Jurkat, Clone E6-1 (cell line): Measurements from ENCODE around the gene ZNF397.

ENCODE experiments used
- DNase-seq: peaks from one replicate; pipeline ENCODE4 v3.0.0-alpha.2; 2011; ENCODE audit warnings: low read depth, low spot score
- H3K4me3 ChIP-seq: 2 replicates; pipeline ENCODE4 v1.5.1; 2011; ENCODE audit warnings: mild to moderate bottlenecking, low read length, control low read depth, moderate library complexity

Gene ZNF397

DNA sequence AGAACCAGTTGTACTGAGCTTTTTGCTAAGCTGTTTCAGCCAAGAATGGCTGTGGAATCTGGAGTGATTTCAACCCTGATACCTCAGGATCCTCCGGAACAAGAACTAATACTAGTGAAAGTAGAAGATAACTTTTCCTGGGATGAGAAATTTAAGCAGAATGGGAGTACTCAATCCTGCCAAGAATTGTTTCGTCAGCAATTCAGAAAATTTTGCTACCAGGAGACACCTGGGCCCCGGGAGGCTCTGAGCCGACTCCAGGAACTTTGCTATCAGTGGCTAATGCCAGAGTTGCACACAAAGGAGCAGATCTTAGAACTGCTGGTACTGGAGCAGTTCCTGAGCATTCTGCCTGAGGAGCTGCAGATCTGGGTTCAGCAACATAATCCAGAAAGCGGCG is 1.6 kb downstream of the ZNF397 start:
- no peak overlapping the region for H3K4me3 ChIP-seq
- no peak for DNase-seq

DNA sequence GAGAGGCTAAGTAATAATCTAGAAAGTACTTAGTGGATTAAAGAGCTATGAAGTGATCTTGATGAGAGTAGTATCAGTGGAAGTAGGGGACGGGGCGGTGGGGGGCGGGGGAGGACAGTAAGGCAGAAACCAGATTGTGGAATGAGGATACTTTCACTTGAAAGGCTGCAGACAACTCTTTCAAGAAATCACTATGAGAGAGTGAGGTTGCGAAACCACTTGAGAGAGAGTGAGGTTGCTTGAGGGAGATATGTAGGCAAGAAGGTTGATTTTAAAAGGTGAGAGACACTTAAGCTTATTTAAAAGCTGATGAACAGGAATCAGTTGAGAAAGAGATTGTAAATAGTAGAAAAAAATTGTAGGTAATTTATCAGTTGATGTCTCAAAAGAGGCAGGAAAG is 3.8 kb downstream of the ZNF397 start:
- H3K4me3 ChIP-seq, result no peak overlapping the region
- DNase-seq, result peak; percentile 34

DNA sequence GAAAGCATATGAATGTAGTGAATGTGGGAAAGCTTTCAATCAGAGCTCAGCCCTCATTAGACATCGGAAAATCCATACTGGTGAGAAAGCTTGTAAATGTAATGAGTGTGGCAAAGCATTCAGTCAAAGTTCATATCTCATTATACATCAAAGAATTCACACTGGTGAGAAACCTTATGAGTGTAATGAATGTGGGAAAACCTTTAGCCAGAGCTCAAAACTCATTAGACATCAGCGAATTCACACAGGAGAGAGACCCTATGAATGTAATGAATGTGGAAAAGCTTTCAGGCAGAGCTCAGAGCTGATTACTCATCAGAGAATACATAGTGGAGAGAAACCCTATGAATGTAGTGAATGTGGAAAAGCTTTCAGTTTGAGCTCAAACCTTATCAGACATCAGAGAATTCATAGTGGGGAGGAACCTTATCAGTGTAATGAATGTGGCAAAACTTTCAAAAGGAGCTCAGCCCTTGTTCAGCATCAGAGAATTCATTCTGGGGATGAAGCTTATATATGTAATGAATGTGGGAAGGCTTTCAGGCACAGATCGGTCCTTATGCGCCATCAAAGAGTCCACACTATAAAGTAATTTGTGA is 5.0 kb downstream of the ZNF397 start:
- DNase-seq, result no peak
- no peak overlapping the region for H3K4me3 ChIP-seq

DNA sequence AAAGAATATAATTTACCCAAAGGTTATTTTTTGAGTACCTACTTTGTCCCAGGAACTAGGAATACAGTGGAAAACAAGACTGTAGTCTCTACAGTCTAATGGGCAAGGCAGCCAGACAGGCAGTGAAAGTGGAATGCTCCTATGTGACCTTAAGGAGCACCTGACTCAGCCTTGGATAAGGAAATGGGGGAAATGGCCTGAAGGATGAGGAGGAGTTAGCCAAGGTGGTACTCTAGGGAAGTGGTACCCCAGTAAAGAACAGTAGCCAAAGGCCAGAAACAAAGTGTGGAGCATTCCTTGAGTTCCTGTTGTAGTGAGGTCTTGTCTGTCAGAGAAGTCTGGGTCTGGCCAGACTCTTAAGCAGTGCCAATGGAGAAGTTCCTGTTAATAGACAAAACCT is 6.0 kb downstream of the ZNF397 start:
- no peak for DNase-seq
- H3K4me3 ChIP-seq, result no peak overlapping the region

DNA sequence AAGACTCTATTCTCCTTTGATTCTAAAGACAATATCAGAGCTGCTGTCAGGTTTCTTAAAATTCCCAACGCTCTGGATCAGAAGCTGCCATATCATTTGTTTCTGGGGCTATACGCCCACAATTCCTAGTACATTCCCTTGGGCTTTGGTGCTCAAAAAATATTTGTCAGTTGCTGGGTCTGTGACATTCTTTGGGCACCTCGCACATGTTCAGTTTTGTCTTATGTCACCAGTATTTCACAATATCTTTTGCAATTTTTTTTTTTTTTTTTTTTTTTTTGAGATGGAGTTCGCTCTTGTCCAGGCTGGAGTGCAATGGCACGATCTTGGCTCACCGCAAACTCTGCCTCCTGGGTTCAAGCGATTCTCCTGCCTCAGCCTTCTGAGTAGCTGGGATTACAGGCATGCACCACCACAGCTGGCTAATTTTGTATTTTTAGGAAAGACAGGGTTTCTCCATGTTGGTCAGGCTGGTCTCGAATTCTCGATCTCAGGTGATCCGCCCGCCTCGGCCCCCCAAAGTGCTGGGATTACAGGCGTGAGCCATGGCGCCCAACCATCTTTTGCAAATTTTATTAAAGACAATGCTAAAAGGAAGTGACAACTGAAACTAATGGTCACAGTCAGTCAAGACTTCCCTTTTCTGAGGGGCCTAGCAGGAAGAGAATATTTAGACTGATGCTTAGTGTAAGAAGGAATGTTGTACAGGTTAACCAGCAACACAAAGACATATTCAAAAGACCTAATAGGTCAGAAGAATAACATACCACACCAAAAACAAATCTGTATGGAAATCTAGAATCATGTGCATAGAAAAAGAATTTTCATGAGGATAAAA is 6.8 kb downstream of the ZNF397 start:
- DNase-seq, result no peak

DNA sequence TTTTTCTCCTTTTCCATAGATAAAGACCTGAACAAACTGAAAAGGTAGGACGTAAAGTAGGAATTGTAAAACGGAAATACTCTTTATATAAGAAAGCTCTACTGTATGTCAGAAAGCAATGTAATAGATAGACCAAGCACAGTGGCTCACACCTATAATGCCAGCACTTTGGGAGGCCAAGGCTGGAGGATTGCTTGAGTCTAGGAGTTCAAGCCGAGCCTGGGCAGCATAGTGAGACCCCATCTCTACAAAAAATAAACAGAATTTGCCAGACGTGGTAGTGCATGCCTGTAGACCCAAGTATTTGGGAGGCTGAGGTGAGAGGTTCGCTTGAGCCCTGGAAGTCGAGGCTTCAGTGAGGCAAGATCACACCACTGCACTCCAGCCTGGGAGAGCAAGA is 7.6 kb downstream of the ZNF397 start:
- DNase-seq, result no peak
- no peak overlapping the region for H3K4me3 ChIP-seq

More for the DNA sequence above, 6.8 kb downstream of the ZNF397 start:
- no peak overlapping the region for H3K4me3 ChIP-seq

DNA sequence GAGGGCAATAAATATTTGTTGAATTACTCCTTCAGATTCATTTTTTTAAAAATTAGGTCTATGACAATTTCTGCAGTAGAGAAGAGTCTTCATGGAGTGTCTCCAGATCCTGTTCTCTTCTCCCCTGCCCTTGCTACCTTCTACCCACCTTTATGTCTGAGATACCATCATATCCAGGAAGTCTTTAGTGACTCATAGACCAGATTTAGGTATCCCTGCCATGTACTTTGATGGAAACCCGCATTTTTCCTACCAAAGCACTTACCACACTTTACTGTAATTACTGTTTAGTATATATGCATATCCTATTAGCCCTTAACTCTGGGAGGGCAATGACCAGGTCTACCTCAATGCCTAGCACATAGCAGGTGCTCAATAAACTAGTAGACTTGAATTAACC is 11.6 kb downstream of the ZNF397 start:
- H3K4me3 ChIP-seq, result no peak overlapping the region

DNA sequence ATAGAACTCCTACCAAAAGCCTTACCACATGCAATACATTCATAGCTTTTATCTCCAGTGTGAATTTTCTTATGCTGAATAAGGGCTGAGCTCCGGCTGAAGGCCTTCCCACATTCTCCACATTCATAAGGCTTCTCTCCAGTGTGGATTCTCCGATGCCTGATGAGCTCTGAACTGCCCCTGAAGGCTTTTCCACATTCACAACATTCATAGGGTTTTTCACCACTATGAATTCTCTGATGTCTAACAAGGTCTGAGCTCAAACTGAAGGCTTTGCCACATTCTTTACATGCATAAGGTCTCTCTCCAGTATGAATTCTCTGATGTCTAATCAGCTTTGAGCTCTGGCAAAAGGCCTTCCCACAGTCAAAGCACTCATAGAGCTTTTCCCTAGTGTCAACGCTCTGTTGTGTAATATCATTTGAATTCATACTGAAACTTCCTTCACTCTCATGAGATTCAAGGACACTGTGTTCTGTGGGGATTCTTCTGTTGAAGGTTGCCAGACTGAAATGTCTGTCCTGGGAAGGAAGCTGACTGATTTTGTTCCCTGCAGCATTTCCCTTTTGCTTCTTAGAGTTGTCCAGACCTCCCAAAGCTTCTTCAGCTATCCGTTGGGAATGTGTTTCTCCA is 12.9 kb downstream of the ZNF397 start:
- no peak overlapping the region for H3K4me3 ChIP-seq
- no peak for DNase-seq

More for the DNA sequence above, 11.6 kb downstream of the ZNF397 start:
- no peak for DNase-seq

DNA sequence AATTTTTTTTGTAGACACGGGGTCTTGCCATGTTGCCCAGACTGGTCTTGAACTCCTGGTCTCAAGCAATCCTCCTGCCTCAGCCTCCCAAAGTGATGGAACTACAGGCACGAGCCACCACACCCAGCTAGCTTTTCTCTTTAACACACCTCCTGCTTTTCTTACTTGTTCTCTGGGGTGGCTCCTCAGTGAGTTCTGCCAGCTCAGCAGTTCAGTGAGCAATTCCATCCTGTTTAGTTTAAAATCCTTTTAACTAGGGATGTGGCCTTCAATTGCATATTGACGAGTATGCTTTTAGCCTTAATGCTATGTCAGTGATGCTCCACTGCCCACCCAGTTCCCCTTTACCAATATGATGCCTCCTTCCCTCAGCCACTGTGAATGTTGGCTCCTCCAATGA is 16.1 kb downstream of the ZNF397 start:
- no peak for DNase-seq
- H3K4me3 ChIP-seq, result no peak overlapping the region

DNA sequence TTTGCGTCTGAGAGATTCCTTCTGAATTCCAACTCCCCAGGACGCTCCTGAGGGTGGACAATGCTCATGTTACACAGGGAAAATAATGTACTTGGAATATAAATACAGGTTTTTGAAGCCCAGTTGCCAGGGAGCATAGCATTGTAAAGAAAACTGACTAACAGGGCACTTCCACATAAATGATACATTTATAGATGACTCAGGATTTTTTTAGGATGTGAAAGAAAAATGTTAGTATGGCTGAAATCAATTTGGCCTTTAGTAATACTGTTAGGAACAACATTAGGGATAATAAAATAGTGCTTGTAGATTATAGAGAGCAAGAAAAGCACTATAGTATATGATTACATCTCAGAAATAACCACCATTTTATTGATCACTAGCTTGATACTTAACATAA is 23.6 kb downstream of the ZNF397 start:
- no peak overlapping the region for H3K4me3 ChIP-seq
- no peak for DNase-seq

DNA sequence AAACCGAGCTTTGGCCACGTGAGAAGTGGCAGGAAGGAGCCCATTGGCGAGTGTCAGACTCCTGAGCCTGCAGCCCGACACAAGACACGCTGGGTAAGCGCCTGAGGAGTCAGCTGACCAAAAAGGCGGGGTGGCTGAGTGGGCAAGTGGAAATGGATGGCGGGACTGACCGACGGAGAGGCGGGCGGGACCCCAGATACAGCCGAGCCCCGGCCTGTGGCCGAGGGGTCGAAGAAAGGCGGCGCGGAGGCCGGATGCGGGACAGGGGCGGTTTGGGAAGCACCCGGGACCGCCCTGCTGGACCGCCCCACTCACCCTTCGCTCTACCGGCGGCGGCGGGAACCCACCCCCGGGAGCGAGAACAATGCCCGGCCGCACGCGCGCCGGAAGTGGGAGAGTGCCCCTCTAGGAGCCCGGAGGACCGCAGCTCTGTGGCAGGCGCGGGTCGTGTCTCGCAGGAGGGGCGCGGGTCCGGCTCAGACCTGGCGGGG is 26.4 kb downstream of the ZNF397 start:
- no peak for DNase-seq
- no peak overlapping the region for H3K4me3 ChIP-seq

DNA sequence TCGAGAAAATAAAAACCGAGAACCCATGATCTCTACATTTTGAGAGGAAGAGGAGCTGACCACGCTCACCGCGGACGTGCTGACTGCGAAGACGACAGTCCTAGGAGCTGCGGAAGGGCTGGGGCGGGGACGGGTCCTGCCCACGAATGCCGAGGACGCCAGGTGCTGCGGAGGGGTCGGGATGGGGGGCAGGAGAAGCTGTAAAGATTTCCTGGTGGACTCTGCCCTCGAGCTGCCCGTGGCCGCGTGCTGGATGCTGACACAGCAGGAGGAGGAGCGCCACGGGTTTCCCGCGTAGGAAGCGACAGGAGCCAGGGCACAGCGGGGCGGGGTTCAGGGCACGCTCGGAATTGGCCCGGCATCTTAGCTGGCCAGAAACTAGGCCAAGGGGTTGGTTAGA is 27.0 kb downstream of the ZNF397 start:
- DNase-seq, result no peak
- no peak overlapping the region for H3K4me3 ChIP-seq

DNA sequence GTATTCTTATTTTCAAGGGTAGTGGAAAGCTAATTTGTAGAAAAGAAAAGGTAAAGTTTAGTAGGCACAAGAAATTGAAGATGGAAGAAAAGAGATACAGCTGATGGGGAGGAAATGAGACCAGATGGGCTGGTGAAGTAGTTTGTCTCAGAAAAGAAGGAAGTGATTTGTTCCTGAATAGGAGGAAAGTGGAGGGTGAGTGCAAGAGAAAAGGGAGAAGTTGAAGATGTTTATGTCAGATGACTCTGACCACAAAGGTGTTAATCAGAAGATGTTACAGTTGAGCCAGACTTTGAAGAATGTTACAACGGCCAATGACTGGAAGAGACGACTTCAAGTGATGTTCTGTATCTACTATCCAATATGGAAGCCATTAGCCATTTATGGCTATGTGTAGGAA is 28.0 kb downstream of the ZNF397 start:
- no peak for DNase-seq
- H3K4me3 ChIP-seq, result no peak overlapping the region

DNA sequence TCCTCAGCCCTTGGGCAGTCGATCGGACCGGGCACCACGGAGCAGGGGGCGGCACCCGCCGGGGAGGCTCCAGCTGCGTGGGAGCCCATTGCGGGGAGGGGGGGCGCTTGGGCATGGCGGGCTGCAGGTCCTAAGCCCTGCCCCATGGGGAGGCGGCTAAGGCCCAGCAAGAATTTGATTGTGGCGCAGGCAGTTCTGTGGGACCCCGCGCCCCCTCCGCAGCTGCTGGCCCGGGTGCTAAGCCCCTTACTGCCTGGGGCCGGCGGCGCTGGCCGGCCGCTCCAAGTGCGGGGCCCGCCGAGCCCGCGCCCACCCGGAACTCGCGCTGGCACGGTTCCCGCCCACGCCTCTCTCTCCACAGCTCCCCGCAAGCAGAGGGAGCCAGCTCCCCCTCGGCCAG is 30.8 kb downstream of the ZNF397 start:
- no peak overlapping the region for H3K4me3 ChIP-seq

DNA sequence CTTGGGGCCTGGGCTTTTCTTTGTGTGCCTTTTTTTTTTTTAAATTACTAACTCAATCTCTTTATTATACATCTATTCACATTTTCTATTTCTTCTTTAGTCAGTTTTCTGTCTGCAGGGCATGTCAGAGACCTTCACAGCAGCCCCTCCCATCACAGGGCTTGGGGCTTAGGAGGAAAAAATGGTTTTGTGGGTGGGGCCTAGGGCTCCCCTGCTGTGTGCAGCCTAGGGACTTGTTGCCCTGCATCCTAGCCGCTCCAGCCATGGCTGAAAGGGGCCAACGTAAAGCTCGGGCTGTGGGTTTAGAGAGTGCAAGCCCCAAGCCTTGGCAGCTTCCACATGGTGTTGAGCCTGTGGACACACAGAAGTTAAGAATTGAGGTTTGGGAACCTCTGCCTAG is 35.4 kb downstream of the ZNF397 start:
- DNase-seq, result no peak
- no peak overlapping the region for H3K4me3 ChIP-seq

More for the DNA sequence above, 30.8 kb downstream of the ZNF397 start:
- DNase-seq, result no peak

DNA sequence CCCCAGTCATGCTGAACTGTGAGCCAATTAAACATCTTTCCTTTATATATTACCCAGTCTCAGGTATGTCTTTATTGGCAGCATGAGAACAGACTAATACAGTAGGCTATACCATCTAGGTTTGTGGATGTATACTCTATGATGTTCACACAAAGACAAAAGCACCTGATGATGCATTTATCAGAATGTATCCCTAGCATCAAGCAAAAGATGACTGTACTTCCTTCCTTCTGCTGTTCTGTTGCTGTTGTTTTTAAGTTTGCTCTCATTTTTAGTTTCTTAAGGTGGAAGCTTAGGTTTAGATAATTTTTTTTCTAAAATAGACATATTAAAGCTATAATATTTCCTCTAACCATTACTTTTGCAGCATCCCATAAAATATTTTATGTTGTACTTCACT is 36.8 kb downstream of the ZNF397 start:
- no peak overlapping the region for H3K4me3 ChIP-seq
- no peak for DNase-seq

DNA sequence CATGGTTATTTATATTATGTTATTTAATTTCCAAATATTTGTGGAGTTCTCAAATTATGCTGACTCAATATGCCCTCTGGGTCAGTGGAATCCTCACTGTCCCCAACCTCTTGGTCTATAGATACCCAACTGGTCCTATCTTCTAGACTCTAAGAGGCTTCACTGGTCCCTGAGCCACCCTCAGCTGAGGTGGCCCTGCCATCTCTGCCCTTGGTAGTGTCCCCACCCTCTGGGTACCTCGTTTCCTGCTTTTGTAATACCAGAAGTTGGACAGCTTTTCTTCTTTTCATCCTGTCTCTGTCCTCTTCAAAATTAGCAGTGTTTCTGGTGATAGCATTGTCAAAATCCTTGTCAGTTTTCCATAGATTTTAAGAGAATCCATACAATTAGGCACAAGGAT is 37.3 kb downstream of the ZNF397 start:
- no peak for DNase-seq
- H3K4me3 ChIP-seq, result no peak overlapping the region

DNA sequence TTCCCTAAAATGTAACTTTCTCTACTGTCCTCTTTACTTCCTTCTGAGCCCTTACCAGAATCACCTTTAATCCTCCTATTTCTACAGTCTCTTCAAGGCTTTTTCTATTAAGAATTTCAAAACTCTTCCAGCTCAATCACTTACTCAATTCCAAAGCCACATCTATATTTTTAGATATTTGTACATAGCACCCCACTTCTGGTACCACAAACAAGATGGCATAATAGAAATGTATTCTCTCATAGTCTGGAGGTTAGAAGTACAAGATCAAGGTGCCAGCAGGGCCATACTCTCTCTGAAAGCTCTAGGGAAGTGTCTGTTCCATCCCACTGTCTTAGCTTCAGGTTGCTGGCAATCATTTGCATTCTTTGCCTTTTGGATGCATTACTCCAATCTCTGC is 38.1 kb downstream of the ZNF397 start:
- no peak for DNase-seq
- H3K4me3 ChIP-seq, result no peak overlapping the region

DNA sequence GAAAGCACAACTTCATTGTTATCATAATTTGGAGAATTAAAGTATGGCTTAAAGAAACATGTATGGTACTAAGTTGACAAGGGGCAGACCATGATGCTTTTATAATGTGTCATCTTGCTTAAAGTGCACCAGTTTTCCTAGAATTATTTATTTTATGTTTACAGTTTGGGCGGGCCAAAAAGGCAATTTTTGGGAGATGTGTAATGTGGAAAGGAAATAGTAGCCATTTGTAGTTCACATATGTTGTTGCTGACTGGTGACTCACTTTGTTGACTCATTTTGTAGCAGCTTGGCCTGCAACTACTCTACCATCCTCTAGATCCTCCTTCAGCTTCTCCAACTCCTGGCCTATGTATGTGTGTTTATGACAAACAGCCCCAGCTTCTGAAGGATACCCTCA is 41.5 kb downstream of the ZNF397 start:
- no peak for DNase-seq
- no peak overlapping the region for H3K4me3 ChIP-seq
